Bronchial epithelial cell (primary cell): Measurements from ENCODE around the gene TUBGCP2. TPM values are rescaled to one million over a fixed set of nuclear protein-coding genes. Genes with fewer than 3 reads are reported as not detected.

Experiments used
- DNase-seq: peaks from one replicate; pipeline ENCODE4 v3.0.0-alpha.2; 2010; ENCODE audit warnings: low read depth
- FAIRE-seq: peaks from 2 replicates; lab custom pipeline; 2011; peaks lifted over from hg19 to GRCh38; lab: Jason Lieb, UNC
- H3K27me3 ChIP-seq: 2 replicates; pipeline ENCODE4 v1.5.1; 2011; ENCODE audit warnings: low read length; ENCODE audit not compliant: control insufficient read depth, insufficient read depth
- H3K36me3 ChIP-seq: 2 replicates; pipeline ENCODE4 v1.5.1; 2011; ENCODE audit warnings: low read length; ENCODE audit not compliant: control insufficient read depth, insufficient read depth
- H3K4me3 ChIP-seq: 2 replicates; pipeline ENCODE4 v1.5.1; 2011; ENCODE audit warnings: mild to moderate bottlenecking, low read depth, low read length, control low read depth
- total RNA-seq: library from RNA; depleted of rRNA; stranded (reverse); fragments of >200 nt; gene quantifications from 2 replicates; pipeline ENCODE4 v1.2.1, GENCODE V29; 2014
- TF ChIP-seq, protein P1 (sequence below): IDR thresholded peaks from 2 replicates; pipeline ENCODE4 v1.5.1; 2011; ENCODE audit warnings: mild to moderate bottlenecking, moderate library complexity, low read length, control low read depth, inconsistent platforms; ENCODE audit not compliant: insufficient read depth, severe bottlenecking

The TUBGCP2 gene
- total RNA-seq, 1 donor from 2014 or later: 42.4 TPM

DNA sequence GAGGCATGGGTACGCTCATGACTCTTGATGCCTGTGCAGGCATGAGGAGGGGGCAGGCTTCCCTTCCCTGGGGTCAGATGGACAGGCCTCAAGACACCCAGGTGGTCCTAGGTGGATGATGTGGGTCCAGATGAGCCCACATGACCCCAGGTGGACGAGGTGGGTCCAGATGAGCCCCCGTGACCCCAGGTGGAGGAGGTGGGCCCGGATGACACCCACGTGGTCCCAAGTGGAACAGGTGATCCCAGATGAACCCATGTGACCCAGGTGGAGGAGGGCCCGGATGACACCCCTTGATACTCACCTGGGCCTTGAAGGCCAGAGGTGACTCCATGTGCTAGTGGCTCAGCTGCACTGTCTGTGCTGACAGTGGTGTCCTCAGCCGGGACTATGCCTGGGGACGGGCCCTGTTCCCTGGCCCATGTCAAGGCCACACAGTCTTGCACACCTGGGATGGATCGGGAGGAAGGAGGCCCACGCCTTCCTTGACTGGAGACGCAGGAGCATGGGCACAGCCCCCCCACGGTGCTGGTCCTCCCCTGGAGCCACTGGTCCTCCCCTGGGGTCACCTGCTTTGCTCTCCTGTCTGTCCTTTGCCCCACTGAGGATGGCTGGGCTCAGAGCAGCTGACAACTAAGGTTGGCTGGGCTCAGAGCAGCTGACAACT lies 41.7 kb upstream of the TUBGCP2 start:
- DNase-seq (no peak), FAIRE-seq (no peak)
- H3K4me3 ChIP-seq: no peak overlapping the region
- no peaks in the 10 kb centered on the region for H3K36me3 ChIP-seq
- TF ChIP-seq, protein P1, sequence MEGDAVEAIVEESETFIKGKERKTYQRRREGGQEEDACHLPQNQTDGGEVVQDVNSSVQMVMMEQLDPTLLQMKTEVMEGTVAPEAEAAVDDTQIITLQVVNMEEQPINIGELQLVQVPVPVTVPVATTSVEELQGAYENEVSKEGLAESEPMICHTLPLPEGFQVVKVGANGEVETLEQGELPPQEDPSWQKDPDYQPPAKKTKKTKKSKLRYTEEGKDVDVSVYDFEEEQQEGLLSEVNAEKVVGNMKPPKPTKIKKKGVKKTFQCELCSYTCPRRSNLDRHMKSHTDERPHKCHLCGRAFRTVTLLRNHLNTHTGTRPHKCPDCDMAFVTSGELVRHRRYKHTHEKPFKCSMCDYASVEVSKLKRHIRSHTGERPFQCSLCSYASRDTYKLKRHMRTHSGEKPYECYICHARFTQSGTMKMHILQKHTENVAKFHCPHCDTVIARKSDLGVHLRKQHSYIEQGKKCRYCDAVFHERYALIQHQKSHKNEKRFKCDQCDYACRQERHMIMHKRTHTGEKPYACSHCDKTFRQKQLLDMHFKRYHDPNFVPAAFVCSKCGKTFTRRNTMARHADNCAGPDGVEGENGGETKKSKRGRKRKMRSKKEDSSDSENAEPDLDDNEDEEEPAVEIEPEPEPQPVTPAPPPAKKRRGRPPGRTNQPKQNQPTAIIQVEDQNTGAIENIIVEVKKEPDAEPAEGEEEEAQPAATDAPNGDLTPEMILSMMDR: no peak
- no peaks in the 10 kb centered on the region for H3K27me3 ChIP-seq

DNA sequence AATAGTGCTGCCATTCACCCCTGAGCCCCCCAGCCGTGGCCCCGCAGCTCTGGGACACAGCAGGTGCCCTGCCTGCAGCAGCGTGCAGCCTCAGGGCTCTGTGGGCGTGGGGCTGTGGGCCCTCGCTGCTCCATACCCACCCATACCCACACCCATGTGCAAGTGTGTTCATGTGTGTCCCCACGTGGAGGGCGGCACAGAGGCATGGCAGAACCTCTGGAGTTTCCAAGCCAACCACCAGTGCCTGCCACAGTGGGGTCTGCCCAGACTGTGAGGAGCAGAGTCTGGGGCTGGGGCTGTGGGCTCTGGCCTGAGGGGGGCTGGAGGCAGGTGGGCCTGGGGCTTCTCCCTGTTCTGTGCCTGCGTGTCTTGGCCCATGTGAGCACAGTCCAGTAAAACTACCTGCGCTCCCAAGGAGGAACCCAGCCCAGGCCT lies 40.9 kb upstream of the TUBGCP2 start:
- DNase-seq (no peak), FAIRE-seq (no peak)
- TF ChIP-seq, protein P1: no peak
- H3K36me3 ChIP-seq: no peaks in the 10 kb centered on the region
- no peak overlapping the region for H3K4me3 ChIP-seq
- H3K27me3 ChIP-seq: no peaks in the 10 kb centered on the region

DNA sequence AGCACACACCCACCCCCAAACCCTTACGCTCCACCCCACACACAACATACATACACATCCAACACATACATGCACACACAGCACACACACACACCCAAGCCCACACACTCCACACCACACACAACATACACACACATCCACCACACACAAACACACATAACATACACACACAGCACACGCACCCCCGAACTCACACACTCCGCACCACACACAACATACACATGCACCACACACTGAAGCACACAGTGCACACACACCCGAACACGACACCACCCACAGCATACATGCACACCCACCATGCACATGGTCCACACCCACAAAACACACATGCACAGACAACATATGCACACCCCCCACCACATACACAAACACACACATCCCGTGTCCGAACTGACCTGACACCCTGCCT lies 40.5 kb upstream of the TUBGCP2 start:
- Histone ChIP-seq H3K36me3 (no peaks in the 10 kb centered on the region), H3K27me3 (no peaks in the 10 kb centered on the region), H3K4me3 (no peak overlapping the region)
- DNase-seq (no peak), FAIRE-seq (peak; percentile 92)
- TF ChIP-seq, protein P1: no peak

DNA sequence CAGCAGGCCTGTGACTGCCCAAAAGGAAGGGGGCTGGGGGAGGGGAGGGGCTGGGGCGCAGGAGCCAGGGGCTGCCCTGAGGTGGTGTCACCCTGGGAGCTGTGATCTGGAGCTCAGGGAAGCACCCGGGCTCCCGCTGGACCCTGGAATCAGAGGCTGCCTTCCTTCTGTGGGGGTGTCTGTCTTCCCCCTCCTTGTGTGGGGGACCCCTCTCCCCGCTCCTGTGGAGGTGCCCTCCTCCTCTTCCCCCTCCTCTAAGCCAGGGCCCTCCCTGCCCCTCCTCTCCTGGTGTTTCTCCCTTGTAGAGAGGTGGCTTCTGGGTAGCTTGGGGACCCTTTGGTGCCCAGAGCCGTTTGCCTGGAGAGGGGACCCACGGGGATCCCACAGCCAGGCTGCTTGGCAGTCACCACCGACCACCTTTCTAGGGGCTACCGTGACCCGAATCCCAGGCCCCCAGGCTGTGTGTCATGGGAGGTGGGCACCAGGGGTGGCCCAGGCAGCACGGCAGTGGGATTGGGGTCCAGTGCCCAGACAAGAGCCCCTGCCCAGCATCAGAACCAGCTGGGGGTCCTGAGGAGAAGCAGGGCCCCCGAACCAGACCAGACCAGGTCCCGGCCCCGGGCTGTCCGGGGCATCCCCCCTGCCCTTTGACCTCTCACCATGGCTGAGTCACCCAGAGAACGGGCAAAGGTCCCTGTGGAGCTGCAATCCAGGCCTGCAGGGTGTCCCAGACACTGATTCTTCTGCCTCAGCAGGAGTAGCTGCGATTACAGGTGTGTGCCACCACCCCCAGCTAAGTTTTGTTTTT lies 39.2 kb upstream of the TUBGCP2 start:
- DNase-seq: no peak
- Histone ChIP-seq H3K36me3 (no peaks in the 10 kb centered on the region), H3K27me3 (no peaks in the 10 kb centered on the region), H3K4me3 (no peak overlapping the region)
- no peak for FAIRE-seq
- TF ChIP-seq, protein P1: no peak

DNA sequence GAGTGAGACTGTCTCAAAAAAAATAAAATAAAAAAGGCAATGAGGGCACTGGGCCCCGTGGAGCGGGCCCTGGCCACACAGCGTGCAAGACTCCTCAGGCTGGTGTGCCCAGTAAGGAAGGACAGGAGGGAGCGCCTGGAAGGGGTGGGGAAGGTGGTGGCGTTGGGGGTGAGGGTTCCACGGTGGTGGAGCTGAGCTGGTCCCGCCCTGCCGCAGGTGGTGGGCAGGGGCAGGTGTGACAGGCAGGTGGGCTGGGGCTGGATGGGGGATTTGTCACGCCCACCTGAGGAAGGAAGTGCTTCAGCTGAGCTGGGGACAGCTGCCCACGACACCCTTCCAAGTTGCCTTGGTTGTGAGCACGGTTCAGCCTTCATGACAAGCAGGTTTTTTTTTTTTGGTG lies 37.7 kb upstream of the TUBGCP2 start:
- Histone ChIP-seq H3K36me3 (no peaks in the 10 kb centered on the region), H3K27me3 (no peaks in the 10 kb centered on the region), H3K4me3 (no peak overlapping the region)
- DNase-seq (no peak), FAIRE-seq (no peak)
- TF ChIP-seq, protein P1: no peak
